PC-3 (cell line): ENCODE data around the gene CEP63.

Experiments
- EZH2 ChIP-seq: fragments of 300-600 bp; sonication (generic); IDR thresholded peaks from one replicate; pipeline ENCODE4 v1.6.1; 2017; ENCODE audit warnings: antibody characterized with exemption, mild to moderate bottlenecking, low read length; ENCODE audit not compliant: unreplicated experiment
- EZH2phosphoT487 ChIP-seq: fragments of 300-600 bp; sonication (generic); IDR thresholded peaks from 2 replicates; pipeline ENCODE4 v1.6.1; 2018; ENCODE audit warnings: mild to moderate bottlenecking, antibody characterized with exemption, low read length, borderline replicate concordance
- TF ChIP-seq, protein P1 (sequence below): fragments of 300-600 bp; sonication (generic); conservative IDR thresholded peaks from 2 replicates; pipeline ENCODE4 v1.5.1; 2017; ENCODE audit warnings: antibody characterized with exemption, low read depth, mild to moderate bottlenecking, low read length

DNA sequence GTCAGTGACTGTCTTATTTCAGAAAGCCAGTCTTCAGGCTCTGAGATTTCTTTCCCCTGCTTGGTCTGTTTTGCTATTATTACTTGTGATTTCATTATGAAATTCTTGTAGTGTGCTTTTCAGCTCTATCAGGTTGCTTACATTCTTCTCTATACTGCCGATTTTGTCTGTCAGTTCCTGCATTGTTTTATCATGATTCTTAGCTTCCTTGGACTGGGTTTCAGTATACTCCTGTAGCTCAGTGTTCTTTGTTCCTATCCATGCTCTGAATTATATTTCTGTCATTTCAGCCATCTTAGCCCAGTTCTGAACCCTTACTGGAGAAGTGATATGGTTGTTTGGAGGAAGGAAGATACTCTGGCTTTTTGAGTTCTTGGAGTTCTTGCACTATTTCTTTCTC is 40.5 kb downstream of the CEP63 start:
- TF ChIP-seq, protein P1, sequence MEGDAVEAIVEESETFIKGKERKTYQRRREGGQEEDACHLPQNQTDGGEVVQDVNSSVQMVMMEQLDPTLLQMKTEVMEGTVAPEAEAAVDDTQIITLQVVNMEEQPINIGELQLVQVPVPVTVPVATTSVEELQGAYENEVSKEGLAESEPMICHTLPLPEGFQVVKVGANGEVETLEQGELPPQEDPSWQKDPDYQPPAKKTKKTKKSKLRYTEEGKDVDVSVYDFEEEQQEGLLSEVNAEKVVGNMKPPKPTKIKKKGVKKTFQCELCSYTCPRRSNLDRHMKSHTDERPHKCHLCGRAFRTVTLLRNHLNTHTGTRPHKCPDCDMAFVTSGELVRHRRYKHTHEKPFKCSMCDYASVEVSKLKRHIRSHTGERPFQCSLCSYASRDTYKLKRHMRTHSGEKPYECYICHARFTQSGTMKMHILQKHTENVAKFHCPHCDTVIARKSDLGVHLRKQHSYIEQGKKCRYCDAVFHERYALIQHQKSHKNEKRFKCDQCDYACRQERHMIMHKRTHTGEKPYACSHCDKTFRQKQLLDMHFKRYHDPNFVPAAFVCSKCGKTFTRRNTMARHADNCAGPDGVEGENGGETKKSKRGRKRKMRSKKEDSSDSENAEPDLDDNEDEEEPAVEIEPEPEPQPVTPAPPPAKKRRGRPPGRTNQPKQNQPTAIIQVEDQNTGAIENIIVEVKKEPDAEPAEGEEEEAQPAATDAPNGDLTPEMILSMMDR: no peak
- TF ChIP-seq EZH2phosphoT487 (no peak), EZH2 (no peak)
